Mesothelial cell of epicardium (in vitro differentiated cells): Measurements from ENCODE around the gene ZIC3. TPM values are rescaled to one million over a fixed set of nuclear protein-coding genes. Genes with fewer than 3 reads are reported as not detected.

Experiments used
- DNase-seq, 2 experiments: peaks; one replicate each; pipeline ENCODE4 v3.0.0; 2021; ENCODE audit warnings: low spot score in 2 of 2; ENCODE audit not compliant: unreplicated experiment in 2 of 2
- H3K27ac Mint-ChIP-seq: 2 replicates; pipeline ENCODE4 v1.8.0; 2021; ENCODE audit warnings: mixed read lengths
- H3K27me3 Mint-ChIP-seq: 2 replicates; pipeline ENCODE4 v1.8.0; 2021; ENCODE audit warnings: low read depth, mixed read lengths
- H3K36me3 Mint-ChIP-seq: 2 replicates; pipeline ENCODE4 v1.8.0; 2021; ENCODE audit warnings: mixed read lengths
- H3K4me1 Mint-ChIP-seq: 2 replicates; pipeline ENCODE4 v1.8.0; 2021; ENCODE audit warnings: mixed read lengths
- H3K4me3 Mint-ChIP-seq: 2 replicates; pipeline ENCODE4 v1.8.0; 2021; ENCODE audit warnings: mild to moderate bottlenecking, moderate library complexity, mixed read lengths
- H3K9me3 Mint-ChIP-seq: 2 replicates; pipeline ENCODE4 v1.8.0; 2021; ENCODE audit warnings: mixed read lengths
- CTCF ChIP-seq: fragments of 200-600 bp; sonication (generic); IDR thresholded peaks from one replicate; pipeline ENCODE4 v1.5.0; 2021; ENCODE audit warnings: antibody characterized with exemption; ENCODE audit not compliant: unreplicated experiment
- total RNA-seq: library from RNA; stranded (reverse); gene quantifications from 3 replicates; pipeline ENCODE4 v1.2.1, GENCODE V29; 2021

The ZIC3 gene
- total RNA-seq: not detected in 3 replicates

GRCh38 chrX:137565921-137566745 is at the start of gene ZIC3:
ZIC3 (plus strand) TSS chrX:137566127; CDS start chrX:137566692, 565 bp downstream.
- peak in 1 of 2 experiments; percentile 71 for DNase-seq
- no peak for TF ChIP-seq CTCF
- H3K4me1 Mint-ChIP-seq: peaks cover 9% of the 10 kb centered on the region
- no peak within 1 kb of the TSS for H3K27ac Mint-ChIP-seq
- peaks cover 3% of the 10 kb centered on the region for H3K36me3 Mint-ChIP-seq
- peaks cover 95% of the 10 kb centered on the region for H3K27me3 Mint-ChIP-seq
- peak within 1 kb of the TSS; percentile 62 for H3K4me3 Mint-ChIP-seq
- peaks cover 12% of the 10 kb centered on the region for H3K9me3 Mint-ChIP-seq

GRCh38 chrX:137519459-137519858 is 46.5 kb upstream of the ZIC3 start:
- no peaks in the 10 kb centered on the region for H3K4me1 Mint-ChIP-seq
- no peak for TF ChIP-seq CTCF
- H3K4me3 Mint-ChIP-seq: no peak overlapping the region
- peaks cover 26% of the 10 kb centered on the region for H3K9me3 Mint-ChIP-seq
- H3K27ac Mint-ChIP-seq: no peak overlapping the region
- no peaks in the 10 kb centered on the region for H3K36me3 Mint-ChIP-seq
- no peak for DNase-seq
- peaks cover 2% of the 10 kb centered on the region for H3K27me3 Mint-ChIP-seq

GRCh38 chrX:137545711-137546651 is 19.9 kb upstream of the ZIC3 start:
- peaks cover 15% of the 10 kb centered on the region for H3K9me3 Mint-ChIP-seq
- H3K4me3 Mint-ChIP-seq: no peak overlapping the region
- H3K27ac Mint-ChIP-seq: no peak overlapping the region
- no peaks in the 10 kb centered on the region for H3K36me3 Mint-ChIP-seq
- H3K27me3 Mint-ChIP-seq: peaks cover 84% of the 10 kb centered on the region
- TF ChIP-seq CTCF: no peak
- DNase-seq: no peak
- peaks cover 4% of the 10 kb centered on the region for H3K4me1 Mint-ChIP-seq

- H3K4me3 Mint-ChIP-seq: no peak overlapping the region
- no peak for DNase-seq
- peaks cover 94% of the 10 kb centered on the region for H3K27me3 Mint-ChIP-seq
Measured at GRCh38 chrX:137547291-137547690, 18.6 kb upstream of the ZIC3 start.

GRCh38 chrX:137548261-137548660 is 17.7 kb upstream of the ZIC3 start:
- no peaks in the 10 kb centered on the region for H3K36me3 Mint-ChIP-seq
- no peak overlapping the region for H3K27ac Mint-ChIP-seq
- H3K9me3 Mint-ChIP-seq: peaks cover 15% of the 10 kb centered on the region
- H3K27me3 Mint-ChIP-seq: peaks cover 97% of the 10 kb centered on the region
- DNase-seq: no peak
- no peak overlapping the region for H3K4me3 Mint-ChIP-seq
- TF ChIP-seq CTCF: no peak
- H3K4me1 Mint-ChIP-seq: peaks cover 4% of the 10 kb centered on the region

More at GRCh38 chrX:137547291-137547690, 18.6 kb upstream of the ZIC3 start:
- no peak for TF ChIP-seq CTCF
- no peaks in the 10 kb centered on the region for H3K36me3 Mint-ChIP-seq
- H3K4me1 Mint-ChIP-seq: peaks cover 4% of the 10 kb centered on the region
- peaks cover 19% of the 10 kb centered on the region for H3K9me3 Mint-ChIP-seq
- H3K27ac Mint-ChIP-seq: no peak overlapping the region
